ENCODE measurements around the gene BRCC3.

The BRCC3 gene

GRCh38 chrX:155052738-155053498 lies 18.4 kb upstream of the BRCC3 start:
- H3K27ac ChIP-seq, result no peak overlapping the region
- TF ChIP-seq ZFX (IDR thresholded peaks at IDR 0.05; ENCODE audit: borderline replicate concordance) (no peak), CTCF (IDR thresholded peaks at IDR 0.05) (no peak)

GRCh38 chrX:155053656-155054055 lies 17.7 kb upstream of the BRCC3 start:
- H3K27ac ChIP-seq, result no peak overlapping the region
- no peak for TF ChIP-seq CTCF (IDR thresholded peaks at IDR 0.05)
- no peak for TF ChIP-seq ZFX (IDR thresholded peaks at IDR 0.05; ENCODE audit: borderline replicate concordance)

GRCh38 chrX:155054255-155054654 lies 17.1 kb upstream of the BRCC3 start:
- TF ChIP-seq CTCF (IDR thresholded peaks at IDR 0.05), result no peak
- no peak for TF ChIP-seq ZFX (IDR thresholded peaks at IDR 0.05; ENCODE audit: borderline replicate concordance)
- no peak overlapping the region for H3K27ac ChIP-seq

GRCh38 chrX:155055494-155055893 lies 15.8 kb upstream of the BRCC3 start:
- no peak for TF ChIP-seq CTCF (IDR thresholded peaks at IDR 0.05)
- no peak for TF ChIP-seq ZFX (IDR thresholded peaks at IDR 0.05; ENCODE audit: borderline replicate concordance)

GRCh38 chrX:155056471-155056870 lies 14.8 kb upstream of the BRCC3 start:
- no peak overlapping the region for H3K27ac ChIP-seq
- TF ChIP-seq CTCF (IDR thresholded peaks at IDR 0.05) (no peak), ZFX (IDR thresholded peaks at IDR 0.05; ENCODE audit: borderline replicate concordance) (no peak)

More at GRCh38 chrX:155055494-155055893, 15.8 kb upstream of the BRCC3 start:
- H3K27ac ChIP-seq, result no peak overlapping the region

- TF ChIP-seq ZFX (IDR thresholded peaks at IDR 0.05; ENCODE audit: borderline replicate concordance), result no peak
- TF ChIP-seq CTCF (IDR thresholded peaks at IDR 0.05), result peak; percentile 72
- H3K27ac ChIP-seq, result no peak overlapping the region
Observed at GRCh38 chrX:155056877-155057792, 14.2 kb upstream of the BRCC3 start.

GRCh38 chrX:155061760-155062159 lies 9.5 kb upstream of the BRCC3 start:
- TF ChIP-seq CTCF (IDR thresholded peaks at IDR 0.05), result no peak
- TF ChIP-seq ZFX (IDR thresholded peaks at IDR 0.05; ENCODE audit: borderline replicate concordance), result no peak

More at GRCh38 chrX:155061760-155062159, 9.5 kb upstream of the BRCC3 start:
- no peak overlapping the region for H3K27ac ChIP-seq

Measured in 22Rv1 (cell line).